Measurements from ENCODE around the gene AQP2. TPM values are rescaled to one million over a fixed set of nuclear protein-coding genes. Genes with fewer than 3 reads are reported as not detected.
A peak's percentile ranks its signal among the peaks of the same experiment; 100 is the strongest.

AQP2 gene
- total and polyA plus RNA-seq, 7 donors = not detected

DNA sequence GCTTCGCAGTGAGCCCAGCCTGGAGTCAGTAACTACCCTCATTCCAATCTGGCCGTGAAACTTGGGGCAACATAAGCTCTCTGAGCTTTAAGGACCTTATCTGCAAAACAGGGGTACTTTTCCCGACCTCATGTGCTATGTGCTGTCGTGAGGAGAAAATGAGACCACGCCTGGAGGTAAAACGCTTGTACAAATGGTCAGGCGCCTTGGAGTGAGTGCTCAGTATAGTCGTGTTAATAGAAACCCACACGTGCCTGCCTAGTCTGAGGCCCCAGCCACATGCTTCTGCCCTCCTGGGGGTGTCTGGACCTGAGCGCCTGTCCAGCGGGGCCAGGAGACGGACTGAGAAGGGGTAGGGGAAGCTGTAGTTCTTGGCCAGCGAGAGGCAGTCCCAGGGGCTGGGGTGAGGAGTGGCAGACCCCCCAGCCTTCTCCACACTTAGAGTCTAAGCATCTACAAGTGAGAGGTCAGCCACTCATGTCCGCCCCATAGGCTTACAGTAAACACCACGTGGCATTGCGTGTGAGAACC lies 16.0 kb downstream of the AQP2 start:
- WGBS, 2 donors = 28 to 33% methylated on average over 16 of the region's 16 CpGs

DNA sequence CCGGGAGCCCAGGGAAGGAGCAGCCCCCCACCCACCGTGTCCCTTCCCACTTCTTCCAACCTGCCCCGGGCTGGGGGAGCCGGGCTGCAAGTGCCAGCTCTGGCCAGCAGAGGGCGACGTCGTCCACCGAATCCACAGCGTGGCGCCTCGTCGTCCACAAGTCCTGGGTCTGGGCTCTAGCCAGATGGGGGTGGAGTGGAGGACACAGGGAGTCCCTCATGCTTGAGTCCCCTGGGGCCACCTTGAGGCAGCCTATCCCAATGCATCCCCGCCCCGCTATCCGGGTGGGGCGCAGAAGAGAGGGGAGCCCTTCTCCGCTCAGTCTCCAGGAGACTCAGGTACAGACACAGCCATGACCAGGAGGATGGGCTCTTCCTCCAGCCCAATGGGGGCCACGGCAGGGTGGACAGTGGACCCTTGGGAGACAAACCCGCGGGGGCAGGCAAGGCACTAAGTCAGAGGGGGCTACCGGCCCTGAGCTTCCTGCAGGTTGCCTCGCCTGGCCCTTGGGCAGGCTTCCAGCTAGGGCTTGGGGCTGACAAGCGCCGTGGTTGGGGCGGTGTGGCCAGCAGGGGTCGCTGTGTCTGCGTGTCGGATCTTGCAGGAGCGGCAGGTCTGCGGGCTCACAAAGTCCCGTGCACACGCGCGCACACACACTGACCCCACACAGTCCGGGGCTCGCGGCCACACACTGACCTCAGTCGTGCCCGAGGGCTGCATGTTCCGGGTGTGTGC lies 16.7 kb downstream of the AQP2 start:
- TF ChIP-seq POLR2A (IDR thresholded peaks at IDR 0.05) = no peak
- no peak for TF ChIP-seq EP300 (IDR thresholded peaks at IDR 0.05)
- TF ChIP-seq, protein P1, sequence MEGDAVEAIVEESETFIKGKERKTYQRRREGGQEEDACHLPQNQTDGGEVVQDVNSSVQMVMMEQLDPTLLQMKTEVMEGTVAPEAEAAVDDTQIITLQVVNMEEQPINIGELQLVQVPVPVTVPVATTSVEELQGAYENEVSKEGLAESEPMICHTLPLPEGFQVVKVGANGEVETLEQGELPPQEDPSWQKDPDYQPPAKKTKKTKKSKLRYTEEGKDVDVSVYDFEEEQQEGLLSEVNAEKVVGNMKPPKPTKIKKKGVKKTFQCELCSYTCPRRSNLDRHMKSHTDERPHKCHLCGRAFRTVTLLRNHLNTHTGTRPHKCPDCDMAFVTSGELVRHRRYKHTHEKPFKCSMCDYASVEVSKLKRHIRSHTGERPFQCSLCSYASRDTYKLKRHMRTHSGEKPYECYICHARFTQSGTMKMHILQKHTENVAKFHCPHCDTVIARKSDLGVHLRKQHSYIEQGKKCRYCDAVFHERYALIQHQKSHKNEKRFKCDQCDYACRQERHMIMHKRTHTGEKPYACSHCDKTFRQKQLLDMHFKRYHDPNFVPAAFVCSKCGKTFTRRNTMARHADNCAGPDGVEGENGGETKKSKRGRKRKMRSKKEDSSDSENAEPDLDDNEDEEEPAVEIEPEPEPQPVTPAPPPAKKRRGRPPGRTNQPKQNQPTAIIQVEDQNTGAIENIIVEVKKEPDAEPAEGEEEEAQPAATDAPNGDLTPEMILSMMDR (IDR thresholded peaks at IDR 0.05) = peak; percentile 76 to 96 (median 92)
- no peak for TF ChIP-seq POLR2AphosphoS5 (IDR thresholded peaks at IDR 0.05)
- H3K9me3 ChIP-seq = no peaks in the 10 kb centered on the region
- intact Hi-C loops (cut with DNase I) = loop anchor here (1.0 to 10.0 kb wide), 4 partner anchors 90 to 210 kb away; partner anchors contain the start of gene ASIC1
- peaks cover 0 to 19% (median 0%) of the 10 kb centered on the region in 3 donors for H3K27me3 ChIP-seq
- peak overlapping the region in 1 of 4 donors; percentile 32 for H3K27ac ChIP-seq
- no peaks in the 10 kb centered on the region for H3K36me3 ChIP-seq
- peak overlapping the region; percentile 19 to 46 (median 41) for H3K4me3 ChIP-seq
- 2% methylated on average over 40 of the region's 40 CpGs for WGBS, 2 donors
- DNase-seq = peak; percentile 96
- H3K4me1 ChIP-seq = peaks cover 0 to 13% (median 10%) of the 10 kb centered on the region in 4 donors

More for the DNA sequence above, 16.0 kb downstream of the AQP2 start:
- Histone ChIP-seq H3K4me3 (no peak overlapping the region), H3K27ac (no peak overlapping the region), H3K27me3 (peaks cover 0 to 24% (median 3%) of the 10 kb centered on the region in 3 donors), H3K36me3 (no peaks in the 10 kb centered on the region), H3K4me1 (peaks cover 0 to 13% (median 12%) of the 10 kb centered on the region in 4 donors), H3K9me3 (no peaks in the 10 kb centered on the region)
- TF ChIP-seq POLR2AphosphoS5 (IDR thresholded peaks at IDR 0.05) = no peak
- no peak for TF ChIP-seq POLR2A (IDR thresholded peaks at IDR 0.05)
- TF ChIP-seq, protein P1 (IDR thresholded peaks at IDR 0.05) = no peak
- no peak for TF ChIP-seq EP300 (IDR thresholded peaks at IDR 0.05)
- no peak for DNase-seq
- intact Hi-C loops (cut with DNase I) = loop anchor here (1.0 to 10.0 kb wide), 4 partner anchors 91 to 211 kb away; partner anchors contain the start of gene ASIC1

DNA sequence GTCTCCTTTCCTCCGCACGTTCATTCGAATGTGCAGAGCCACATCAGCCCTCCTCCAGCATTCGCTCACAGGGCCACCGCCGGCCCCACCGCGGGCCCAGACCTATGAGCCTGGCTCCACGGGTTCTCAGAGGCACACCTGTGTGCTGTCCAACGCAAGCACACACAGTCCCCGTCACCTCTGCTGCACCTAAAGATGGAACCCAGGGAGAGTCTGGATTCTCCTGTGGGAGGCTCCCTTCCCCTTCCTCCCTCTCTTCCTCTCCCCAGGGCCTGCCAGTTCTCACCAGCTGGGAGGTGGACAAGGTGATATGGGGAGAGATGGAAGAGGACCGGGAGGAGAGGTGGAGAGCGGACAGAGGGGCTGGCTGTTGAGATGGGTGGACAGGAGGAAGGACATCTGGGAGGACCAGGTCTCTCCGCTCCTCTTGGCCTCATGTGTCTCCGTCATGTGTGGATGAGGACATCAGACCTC lies 17.3 kb downstream of the AQP2 start:
- no peaks in the 10 kb centered on the region for H3K36me3 ChIP-seq
- peak overlapping the region in 3 of 4 donors; percentile 37 to 46 (median 45) for H3K4me3 ChIP-seq
- peaks cover 0 to 13% (median 10%) of the 10 kb centered on the region in 4 donors for H3K4me1 ChIP-seq
- intact Hi-C loops (cut with DNase I) = loop anchor here (1.0 to 10.0 kb wide), 4 partner anchors 89 to 209 kb away; partner anchors contain the start of gene ASIC1
- peaks cover 0 to 13% (median 0%) of the 10 kb centered on the region in 3 donors for H3K27me3 ChIP-seq
- H3K27ac ChIP-seq = peak overlapping the region in 1 of 4 donors; percentile 32
- no peaks in the 10 kb centered on the region for H3K9me3 ChIP-seq
- WGBS, 2 donors = 29 to 40% methylated on average over 15 of the region's 15 CpGs
- no peak for DNase-seq
- TF ChIP-seq POLR2AphosphoS5 (IDR thresholded peaks at IDR 0.05) = no peak
- TF ChIP-seq, protein P1 (IDR thresholded peaks at IDR 0.05) = no peak
- TF ChIP-seq EP300 (IDR thresholded peaks at IDR 0.05) = no peak
- no peak for TF ChIP-seq POLR2A (IDR thresholded peaks at IDR 0.05)

DNA sequence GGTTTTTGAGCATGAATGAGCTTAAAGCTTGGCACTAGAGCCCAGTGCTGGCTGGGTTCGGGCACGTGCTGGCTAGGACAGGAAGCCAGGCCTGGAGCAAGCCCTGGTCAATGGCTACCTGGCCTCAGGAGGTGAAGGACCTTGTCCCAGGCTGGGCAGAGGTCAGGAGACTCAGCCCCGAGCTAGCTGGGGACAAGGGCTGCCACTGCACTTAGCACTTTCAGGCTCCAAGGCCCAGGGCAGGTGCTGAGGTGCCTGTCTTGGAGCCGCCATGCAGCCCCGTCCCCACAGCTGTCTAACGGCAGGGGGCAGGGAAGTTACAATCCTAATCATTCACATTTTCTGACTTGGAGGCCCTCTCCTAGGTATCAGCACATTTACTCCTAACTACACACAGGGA lies 17.9 kb downstream of the AQP2 start:
- TF ChIP-seq EP300 (IDR thresholded peaks at IDR 0.05) (no peak), POLR2A (IDR thresholded peaks at IDR 0.05) (no peak), POLR2AphosphoS5 (IDR thresholded peaks at IDR 0.05) (no peak)
- TF ChIP-seq, protein P1 (IDR thresholded peaks at IDR 0.05) = no peak
- intact Hi-C loops (cut with DNase I) = loop anchor here (5.0 to 10.0 kb wide), 2 partner anchors 194 to 209 kb away; no protein-coding TSS in a partner anchor
- peak; percentile 56 for DNase-seq
- peaks cover 0 to 10% (median 0%) of the 10 kb centered on the region in 3 donors for H3K27me3 ChIP-seq
- no peak overlapping the region for H3K4me3 ChIP-seq
- H3K9me3 ChIP-seq = no peaks in the 10 kb centered on the region
- peak overlapping the region in 1 of 4 donors; percentile 20 for H3K27ac ChIP-seq
- WGBS, 2 donors = 87 to 91% methylated on average over 6 of the region's 6 CpGs
- peaks cover 0 to 13% (median 10%) of the 10 kb centered on the region in 4 donors for H3K4me1 ChIP-seq
- H3K36me3 ChIP-seq = no peaks in the 10 kb centered on the region
